ENCODE results near the gene ZNF575. TPM values are rescaled to one million over a fixed set of nuclear protein-coding genes. Genes with fewer than 3 reads are reported as not detected.

The ZNF575 gene
- total and polyA plus RNA-seq, 4 donors, result 0.08 to 1.0 (median 0.49) TPM

- H3K27me3 ChIP-seq (ENCODE audit: control insufficient read depth in 4 of 4, insufficient read depth in 4 of 4, low read length in 3 of 4), result no peaks in the 10 kb centered on the region
- no peaks in the 10 kb centered on the region for H3K9me3 ChIP-seq (ENCODE audit: control insufficient read depth in 4 of 4, low read length in 3 of 4)
- H3K27ac ChIP-seq (ENCODE audit: low read depth in 1 of 2, low read length in 2 of 2), result no peak overlapping the region
- H3K9ac ChIP-seq (ENCODE audit: low read depth in 1 of 2, low read length in 2 of 2), result no peak overlapping the region
- 97% methylated on average over 7 of the region's 7 CpGs for WGBS
- DNase-seq (ENCODE audit: low spot score), result no peak
- H3K4me1 ChIP-seq (ENCODE audit: control insufficient read depth in 4 of 4, insufficient read depth in 4 of 4, low read length in 3 of 4), result peaks cover 3 to 8% (median 5%) of the 10 kb centered on the region in 4 donors
- TF ChIP-seq FOXA2 (IDR thresholded peaks at IDR 0.05) (no peak), ATF3 (IDR thresholded peaks at IDR 0.05) (no peak), JUND (IDR thresholded peaks at IDR 0.05) (no peak), CTCF (IDR thresholded peaks at IDR 0.05; ENCODE audit: low read depth, low read length, missing input control) (no peak), EGR1 (IDR thresholded peaks at IDR 0.05; ENCODE audit: low read depth in 2 of 2) (no peak)
- H3K4me3 ChIP-seq (ENCODE audit: low read depth in 1 of 3, low read length in 3 of 3), result no peak overlapping the region
- H3K36me3 ChIP-seq (ENCODE audit: control insufficient read depth in 4 of 4, insufficient read depth in 3 of 4, low read depth in 1 of 4, low read length in 3 of 4), result peaks cover 0 to 11% (median 1%) of the 10 kb centered on the region in 4 donors
Measured at GRCh38 chr19:43486412-43486811, 46.6 kb upstream of the ZNF575 start.

GRCh38 chr19:43488179-43488578 is 44.8 kb upstream of the ZNF575 start:
- Histone ChIP-seq H3K9ac (ENCODE audit: low read depth in 1 of 2, low read length in 2 of 2) (no peak overlapping the region), H3K36me3 (ENCODE audit: control insufficient read depth in 4 of 4, insufficient read depth in 3 of 4, low read depth in 1 of 4, low read length in 3 of 4) (peaks cover 0 to 11% (median 1%) of the 10 kb centered on the region in 4 donors), H3K27me3 (ENCODE audit: control insufficient read depth in 4 of 4, insufficient read depth in 4 of 4, low read length in 3 of 4) (no peaks in the 10 kb centered on the region), H3K9me3 (ENCODE audit: control insufficient read depth in 4 of 4, low read length in 3 of 4) (no peaks in the 10 kb centered on the region), H3K4me3 (ENCODE audit: low read depth in 1 of 3, low read length in 3 of 3) (no peak overlapping the region), H3K27ac (ENCODE audit: low read depth in 1 of 2, low read length in 2 of 2) (no peak overlapping the region), H3K4me1 (ENCODE audit: control insufficient read depth in 4 of 4, insufficient read depth in 4 of 4, low read length in 3 of 4) (peaks cover 3 to 8% (median 5%) of the 10 kb centered on the region in 4 donors)
- no peak for DNase-seq (ENCODE audit: low spot score)
- TF ChIP-seq RXRA (IDR thresholded peaks at IDR 0.05) (no peak), NR2F2 (IDR thresholded peaks at IDR 0.05) (no peak)
- WGBS, result 88% methylated on average over 8 of the region's 8 CpGs

GRCh38 chr19:43489310-43489709 is 43.7 kb upstream of the ZNF575 start:
- TF ChIP-seq RAD21 (IDR thresholded peaks at IDR 0.05) (no peak), ZBTB33 (IDR thresholded peaks at IDR 0.05) (no peak), CTCF (IDR thresholded peaks at IDR 0.05; ENCODE audit: low read depth, low read length, missing input control) (no peak), YY1 (IDR thresholded peaks at IDR 0.05) (no peak), EGR1 (IDR thresholded peaks at IDR 0.05; ENCODE audit: low read depth in 2 of 2) (no peak), HNF4A (conservative IDR thresholded peaks at IDR 0.05) (no peak), ATF3 (IDR thresholded peaks at IDR 0.05) (no peak), RXRA (IDR thresholded peaks at IDR 0.05) (no peak), GABPA (IDR thresholded peaks at IDR 0.05 in 1 of 2, conservative IDR thresholded peaks at IDR 0.05 in 1 of 2) (no peak), SP1 (IDR thresholded peaks at IDR 0.05) (no peak), REST (IDR thresholded peaks at IDR 0.05) (no peak), FOXA2 (IDR thresholded peaks at IDR 0.05) (no peak), JUND (IDR thresholded peaks at IDR 0.05) (no peak), MAX (IDR thresholded peaks at IDR 0.05) (no peak)
- Histone ChIP-seq H3K4me1 (ENCODE audit: control insufficient read depth in 4 of 4, insufficient read depth in 4 of 4, low read length in 3 of 4) (peaks cover 3 to 8% (median 5%) of the 10 kb centered on the region in 4 donors), H3K27ac (ENCODE audit: low read depth in 1 of 2, low read length in 2 of 2) (peak overlapping the region; percentile 23 to 41), H3K9ac (ENCODE audit: low read depth in 1 of 2, low read length in 2 of 2) (no peak overlapping the region), H3K36me3 (ENCODE audit: control insufficient read depth in 4 of 4, insufficient read depth in 3 of 4, low read depth in 1 of 4, low read length in 3 of 4) (peaks cover 0 to 13% (median 1%) of the 10 kb centered on the region in 4 donors), H3K4me3 (ENCODE audit: low read depth in 1 of 3, low read length in 3 of 3) (no peak overlapping the region), H3K27me3 (ENCODE audit: control insufficient read depth in 4 of 4, insufficient read depth in 4 of 4, low read length in 3 of 4) (no peaks in the 10 kb centered on the region), H3K9me3 (ENCODE audit: control insufficient read depth in 4 of 4, low read length in 3 of 4) (no peaks in the 10 kb centered on the region)
- no peak for DNase-seq (ENCODE audit: low spot score)
- 49% methylated on average over 5 of the region's 5 CpGs for WGBS
